GM21515 (cell line): ENCODE measurements around the gene TMC7.
A peak's percentile ranks its signal among the peaks of the same experiment; 100 is the strongest.

Experiments used
- ATAC-seq: cut with Tn5 transposase; IDR thresholded peaks from one replicate; pipeline ENCODE4 v1.9.1; 2021; ENCODE audit not compliant: unreplicated experiment

Gene TMC7

GRCh38 chr16:19021747-19022146 is 38.0 kb downstream of the TMC7 start:
- ATAC-seq: no peak

- ATAC-seq: no peak
Observed at GRCh38 chr16:19027416-19027815, 43.7 kb downstream of the TMC7 start.

GRCh38 chr16:19029980-19030379 is 46.2 kb downstream of the TMC7 start:
- no peak for ATAC-seq

- no peak for ATAC-seq
Observed at GRCh38 chr16:19031738-19032137, 48.0 kb downstream of the TMC7 start.

GRCh38 chr16:19033761-19034160 is 50.0 kb downstream of the TMC7 start:
- no peak for ATAC-seq

- no peak for ATAC-seq
Observed at GRCh38 chr16:19040400-19040799, 56.7 kb downstream of the TMC7 start.

GRCh38 chr16:19044769-19045168 is 61.0 kb downstream of the TMC7 start:
- no peak for ATAC-seq

- no peak for ATAC-seq
Observed at GRCh38 chr16:19046062-19046461, 62.3 kb downstream of the TMC7 start.

- ATAC-seq: no peak
Observed at GRCh38 chr16:19062706-19063105, 79.0 kb downstream of the TMC7 start.

GRCh38 chr16:19066988-19067348 is 83.2 kb downstream of the TMC7 start:
- no peak for ATAC-seq

- peak; percentile 92 for ATAC-seq
Observed at GRCh38 chr16:19067349-19068236, 83.9 kb downstream of the TMC7 start, which contains the start of gene COQ7. Gene COQ7 (plus strand): TSS chr16:19067614. CDS start chr16:19067665, 51 bp downstream.

GRCh38 chr16:19068237-19068815 is 84.6 kb downstream of the TMC7 start:
- no peak for ATAC-seq

GRCh38 chr16:19071811-19072777 is 88.4 kb downstream of the TMC7 start:
- ATAC-seq: no peak

- no peak for ATAC-seq
Observed at GRCh38 chr16:19073344-19073743, 89.6 kb downstream of the TMC7 start.

GRCh38 chr16:19073863-19074262 is 90.1 kb downstream of the TMC7 start:
- no peak for ATAC-seq

GRCh38 chr16:19075511-19075910 is 91.8 kb downstream of the TMC7 start:
- no peak for ATAC-seq

- no peak for ATAC-seq
Observed at GRCh38 chr16:19077879-19078278, 94.1 kb downstream of the TMC7 start.

- no peak for ATAC-seq
Observed at GRCh38 chr16:19083670-19084069, 99.9 kb downstream of the TMC7 start.

- no peak for ATAC-seq
Observed at GRCh38 chr16:19084139-19084538, 100.4 kb downstream of the TMC7 start.

GRCh38 chr16:19084879-19085278 is 101.1 kb downstream of the TMC7 start:
- ATAC-seq: no peak

GRCh38 chr16:19085679-19086200 is 102.0 kb downstream of the TMC7 start:
- no peak for ATAC-seq
